ENCODE measurements around the gene AQP6. TPM values are rescaled to one million over a fixed set of nuclear protein-coding genes. Genes with fewer than 3 reads are reported as not detected.

AQP6 gene
- total RNA-seq, 1 experiment from 2014 or later = 0.09 TPM

- no peaks in the 10 kb centered on the region for H4K20me1 ChIP-seq (ENCODE audit: control insufficient read depth, insufficient read depth, insufficient read length)
- H2BK5ac ChIP-seq (ENCODE audit: insufficient read length, low read length) = no peak overlapping the region
- no peak overlapping the region for H3K56ac ChIP-seq (ENCODE audit: insufficient read length, low read depth, low read length)
- H2AK5ac ChIP-seq (ENCODE audit: insufficient read length, low read length) = no peak overlapping the region
- H4K91ac ChIP-seq (ENCODE audit: insufficient read length, low read depth, low read length) = no peak overlapping the region
- H3K4me1 Mint-ChIP-seq = no peaks in the 10 kb centered on the region
- H3K36me3 Mint-ChIP-seq (ENCODE audit: insufficient read depth in 1 of 3, low read depth in 3 of 3) = peaks cover 21 to 69% (median 64%) of the 10 kb centered on the region in 3 experiments; a peak in 6 of 7 replicates
- H3K23me2 ChIP-seq (ENCODE audit: insufficient read length, low read depth, low read length, poor library complexity, severe bottlenecking) = no peaks in the 10 kb centered on the region
- TF ChIP-seq CTCF (conservative IDR thresholded peaks at IDR 0.05) = no peak
- no peak overlapping the region for H2BK120ac ChIP-seq (ENCODE audit: low read depth, low read length, poor library complexity, severe bottlenecking)
- no peaks in the 10 kb centered on the region for H3K79me2 ChIP-seq (ENCODE audit: insufficient read depth, low read length)
- WGBS (ENCODE audit: extremely low coverage, insufficient read length, low lambda C conversion rate) = no CpG with 5 or more reads among the region's 2 CpGs
- H3K4me2 ChIP-seq (ENCODE audit: insufficient read depth, insufficient read length, low read length) = no peak overlapping the region
- no peak overlapping the region for H3K18ac ChIP-seq (ENCODE audit: insufficient read length, low read depth, low read length)
- H3K9me3 ChIP-seq (ENCODE audit: control insufficient read depth, low read depth, low read length) = no peaks in the 10 kb centered on the region
- no peak for DNase-seq
- H3K14ac ChIP-seq (ENCODE audit: insufficient read depth, low read length) = no peak overlapping the region
- H4K5ac ChIP-seq (ENCODE audit: insufficient read length, low read depth, low read length) = no peak overlapping the region
- no peak overlapping the region for H2BK15ac ChIP-seq (ENCODE audit: low read depth, low read length)
- H3T11ph ChIP-seq (ENCODE audit: low read length) = no peak overlapping the region
- no peaks in the 10 kb centered on the region for H3K27me3 Mint-ChIP-seq (ENCODE audit: low read depth)
- H3K27ac Mint-ChIP-seq = no peak overlapping the region
- H3K9me3 Mint-ChIP-seq = no peaks in the 10 kb centered on the region
- H3K27ac ChIP-seq (ENCODE audit: insufficient read length, low read depth, low read length) = no peak overlapping the region
- H3K9ac ChIP-seq (ENCODE audit: extremely low read depth, insufficient read length, low read length) = no peak overlapping the region
- no peaks in the 10 kb centered on the region for H3K27me3 ChIP-seq (ENCODE audit: insufficient read depth, low read length)
- no peak overlapping the region for H3K4me3 Mint-ChIP-seq
- no peak overlapping the region for H2BK20ac ChIP-seq (ENCODE audit: low read depth, low read length, poor library complexity, severe bottlenecking)
- no peak overlapping the region for H3K23ac ChIP-seq (ENCODE audit: insufficient read length, low read depth, low read length)
- no peak overlapping the region for H2BK12ac ChIP-seq (ENCODE audit: insufficient read length, low read depth, low read length)
- no peak overlapping the region for H3K4ac ChIP-seq (ENCODE audit: low read depth, low read length)
- H2AFZ ChIP-seq (ENCODE audit: low read length) = no peak overlapping the region
- H3K4me1 ChIP-seq (ENCODE audit: insufficient read depth, low read length) = no peaks in the 10 kb centered on the region
- H4K8ac ChIP-seq (replicated peaks; ENCODE audit: insufficient read length, low read depth, low read length) = no peak overlapping the region
- peaks cover 3% of the 10 kb centered on the region for H3K79me1 ChIP-seq (ENCODE audit: insufficient read depth, low read depth, low read length, poor library complexity, severe bottlenecking)
Observed at GRCh38 chr12:50003595-50003994, 30.8 kb downstream of the AQP6 start.

Measured in H9 (cell line).